ENCODE results near the gene GALNT8.

Gene GALNT8

GRCh38 chr12:4802841-4803240 is 82.6 kb downstream of the GALNT8 start:
- no peak for DNase-seq

- DNase-seq: no peak
These were observed 86.4 kb downstream of the GALNT8 start for GRCh38 chr12:4806439-4807115.

GRCh38 chr12:4807116-4807783 is 87.0 kb downstream of the GALNT8 start:
- no peak for DNase-seq

GRCh38 chr12:4807813-4808212 is 87.6 kb downstream of the GALNT8 start:
- DNase-seq: no peak

- DNase-seq: peak; percentile 90
These were observed 88.8 kb downstream of the GALNT8 start for GRCh38 chr12:4809013-4809448.

GRCh38 chr12:4809449-4810218 is 89.4 kb downstream of the GALNT8 start:
- DNase-seq: peak; percentile 63

GRCh38 chr12:4810219-4810671 is 90.0 kb downstream of the GALNT8 start:
- no peak for DNase-seq

GRCh38 chr12:4812624-4813327 is 92.6 kb downstream of the GALNT8 start:
- DNase-seq: no peak

- DNase-seq: no peak
These were observed 93.5 kb downstream of the GALNT8 start for GRCh38 chr12:4813741-4814140.

- no peak for DNase-seq
These were observed 94.3 kb downstream of the GALNT8 start for GRCh38 chr12:4814485-4814884.

GRCh38 chr12:4816744-4817525 is 96.7 kb downstream of the GALNT8 start:
- DNase-seq: no peak

- no peak for DNase-seq
These were observed 97.7 kb downstream of the GALNT8 start for GRCh38 chr12:4817880-4818279.

GRCh38 chr12:4819654-4820053 is 99.5 kb downstream of the GALNT8 start:
- no peak for DNase-seq

- DNase-seq: no peak
These were observed 100.8 kb downstream of the GALNT8 start for GRCh38 chr12:4820971-4821370.

All from right forelimb (tissue), 1 donor.